GM21367 (cell line): Measurements from ENCODE around the gene MASTL.
"Not testable (repeated sequence)": the region's sequence is repeated elsewhere in the genome, so short reads cannot be mapped to it uniquely, and the experiment has no call there.

ENCODE experiments used
- ATAC-seq: cut with Tn5 transposase; IDR thresholded peaks from one replicate; pipeline ENCODE4 v1.9.1; 2021; ENCODE audit not compliant: unreplicated experiment

MASTL gene

DNA sequence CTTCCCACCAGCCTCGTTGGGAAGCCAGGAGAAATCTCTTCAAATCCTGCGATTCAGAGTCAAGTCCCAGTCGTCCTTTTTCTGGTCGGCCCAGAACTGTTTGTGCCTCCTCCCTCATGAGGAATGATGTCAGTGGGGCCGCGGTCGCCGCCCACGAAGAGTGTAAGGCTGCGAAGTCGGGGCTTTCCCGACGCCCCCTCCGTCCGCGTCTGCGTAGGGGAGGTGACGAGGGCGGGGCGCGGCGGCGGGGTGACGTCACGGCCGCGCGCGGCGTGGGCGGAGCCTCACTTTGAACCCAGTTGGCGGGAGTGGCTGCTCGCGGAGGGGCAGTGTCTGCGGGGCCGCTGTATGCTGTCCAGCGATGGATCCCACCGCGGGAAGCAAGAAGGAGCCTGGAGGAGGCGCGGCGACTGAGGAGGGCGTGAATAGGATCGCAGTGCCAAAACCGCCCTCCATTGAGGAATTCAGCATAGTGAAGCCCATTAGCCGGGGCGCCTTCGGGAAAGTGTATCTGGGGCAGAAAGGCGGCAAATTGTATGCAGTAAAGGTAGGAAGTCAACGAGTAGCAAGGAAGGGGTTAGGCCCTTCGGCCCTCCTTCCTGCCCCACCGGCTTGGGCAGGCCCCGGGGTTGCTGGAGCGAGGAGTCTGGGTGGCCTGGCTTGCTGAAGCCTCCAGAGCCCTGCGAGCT is at the start of gene MASTL:
Gene MASTL (plus strand): TSS at position 287 of the 689 bp plus-strand sequence. CDS start 75 bp downstream, at position 362.
- ATAC-seq, result peak; percentile 74

DNA sequence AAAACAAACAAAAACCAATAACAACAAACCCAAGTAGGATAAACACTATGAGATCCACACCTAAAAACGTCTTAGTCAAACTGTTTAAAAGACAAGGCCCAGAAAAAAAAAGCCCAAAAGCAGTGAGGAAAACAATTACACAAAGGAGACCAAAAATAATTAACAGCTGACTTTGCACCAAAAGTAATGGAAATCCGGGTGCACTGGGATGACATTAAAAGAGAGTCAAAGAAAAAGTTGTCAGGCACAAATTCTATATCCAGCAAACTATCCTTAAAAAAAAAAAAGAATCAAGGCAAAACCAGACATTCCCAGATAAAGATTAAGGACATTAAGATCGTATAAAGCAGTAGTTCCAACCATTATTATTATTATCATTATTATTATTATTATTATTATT is 47.0 kb upstream of the MASTL start:
- no peak for ATAC-seq

DNA sequence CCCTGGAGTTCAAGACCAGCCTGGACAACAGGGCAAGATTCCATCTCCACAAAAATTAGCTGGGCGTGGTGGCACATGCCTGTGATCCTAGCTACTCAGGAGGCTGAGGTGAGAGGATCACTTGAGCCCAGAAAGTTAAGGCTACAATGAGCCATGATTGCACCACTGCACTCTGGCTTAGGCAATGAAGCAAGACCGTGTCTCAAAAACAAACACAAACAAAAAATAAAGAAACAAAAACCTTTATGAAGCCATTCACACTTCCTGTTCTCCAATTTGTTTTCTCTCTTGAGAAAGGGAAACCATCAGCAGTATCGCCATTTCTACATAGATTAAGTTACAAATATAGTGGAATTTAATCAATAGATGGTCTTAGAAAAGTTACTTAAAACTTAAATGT is 20.8 kb upstream of the MASTL start:
- no peak for ATAC-seq

DNA sequence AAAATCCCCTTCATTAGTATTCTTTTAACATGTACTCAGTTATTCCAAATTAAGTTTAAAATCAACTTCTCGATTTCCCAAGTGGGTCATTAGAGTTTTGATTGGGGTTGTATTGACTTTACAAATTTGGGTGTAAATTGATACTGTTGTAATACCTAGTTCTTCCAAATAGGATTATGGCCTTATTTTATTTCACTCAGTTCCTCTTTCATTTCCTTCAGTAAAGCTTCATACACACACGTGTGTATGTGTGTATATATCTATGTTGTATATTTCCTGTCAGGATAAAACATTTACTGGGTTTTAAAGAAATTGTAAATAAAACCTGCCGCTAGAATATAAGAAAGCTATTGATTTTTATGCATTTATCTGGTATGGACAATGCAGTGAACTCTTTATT is 16.9 kb upstream of the MASTL start:
- ATAC-seq, result no peak

DNA sequence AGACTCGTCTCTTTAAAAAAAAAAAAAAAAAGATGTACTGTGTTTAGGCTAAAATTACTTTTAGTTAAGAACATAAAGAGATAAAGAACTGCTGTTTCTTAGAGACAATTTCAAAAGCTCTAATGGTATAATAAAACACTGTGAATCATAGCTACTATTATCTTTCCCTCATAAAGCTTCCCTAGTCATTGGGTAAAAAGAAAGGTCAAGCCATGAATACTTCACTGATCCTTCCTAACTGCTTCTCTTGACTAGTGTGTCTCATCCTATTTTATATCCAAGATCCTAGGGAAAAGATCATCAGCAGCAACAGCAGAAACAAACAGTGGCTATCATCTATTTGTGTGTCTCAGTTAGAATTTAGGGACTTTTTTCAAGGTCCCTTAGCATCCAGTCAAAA is 11.5 kb upstream of the MASTL start:
- no peak for ATAC-seq

DNA sequence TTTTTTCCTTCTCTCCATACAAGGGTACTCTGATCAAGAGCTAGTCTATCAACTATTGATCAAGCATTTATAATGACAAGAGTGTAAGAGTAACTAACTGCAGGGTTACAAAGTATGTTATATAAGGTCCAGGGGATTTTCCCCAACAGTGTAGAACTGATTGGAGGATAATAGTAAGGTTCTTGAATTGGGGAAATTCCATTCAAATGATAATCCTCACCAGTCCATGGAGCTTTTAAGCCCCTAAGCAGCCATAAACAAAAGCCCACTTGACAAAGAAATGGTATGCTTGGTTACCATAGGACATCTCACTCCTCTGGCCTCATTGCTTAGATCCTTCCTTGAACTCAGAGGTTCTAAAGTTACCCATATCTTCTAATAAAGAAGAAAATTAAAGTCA is 9.2 kb upstream of the MASTL start:
- no peak for ATAC-seq

DNA sequence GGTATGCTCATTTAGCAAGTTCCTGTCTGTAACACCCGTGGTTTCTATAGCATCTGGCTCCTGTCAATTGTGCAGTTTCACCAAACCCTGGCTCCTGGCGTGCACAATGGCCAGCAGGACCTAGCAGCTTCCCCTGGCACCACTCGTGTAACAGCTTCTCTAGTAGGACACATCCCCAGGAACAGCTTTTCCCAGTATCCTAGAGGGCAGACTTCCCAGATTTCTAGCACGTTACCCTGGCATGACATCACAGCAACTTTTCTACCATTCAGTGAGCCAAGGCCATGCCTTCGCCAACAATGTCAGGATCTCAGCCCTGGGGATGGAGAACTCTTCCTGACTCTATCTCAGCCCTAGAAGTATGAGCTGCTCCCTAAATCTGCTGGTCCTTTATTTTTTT is 7.5 kb upstream of the MASTL start:
- ATAC-seq, result no peak

DNA sequence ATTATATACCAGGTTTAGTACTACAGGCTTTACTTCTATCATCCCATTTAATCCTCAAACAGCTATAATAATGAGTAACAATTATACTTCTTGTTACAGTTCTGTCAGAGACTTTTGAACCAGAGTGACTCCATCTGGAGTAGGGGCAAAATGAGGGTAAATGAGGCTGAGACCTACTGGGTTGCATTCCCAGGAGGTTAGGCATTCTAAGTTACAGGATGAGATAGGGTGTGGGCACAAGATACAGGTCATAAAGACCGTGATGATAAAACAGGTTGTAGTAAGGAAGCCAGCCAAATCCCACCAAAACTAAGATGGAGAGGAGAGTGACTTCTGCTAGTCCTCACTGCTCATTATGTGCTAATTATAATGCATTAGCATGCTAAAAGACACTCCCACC is 4.9 kb upstream of the MASTL start:
- no peak for ATAC-seq

DNA sequence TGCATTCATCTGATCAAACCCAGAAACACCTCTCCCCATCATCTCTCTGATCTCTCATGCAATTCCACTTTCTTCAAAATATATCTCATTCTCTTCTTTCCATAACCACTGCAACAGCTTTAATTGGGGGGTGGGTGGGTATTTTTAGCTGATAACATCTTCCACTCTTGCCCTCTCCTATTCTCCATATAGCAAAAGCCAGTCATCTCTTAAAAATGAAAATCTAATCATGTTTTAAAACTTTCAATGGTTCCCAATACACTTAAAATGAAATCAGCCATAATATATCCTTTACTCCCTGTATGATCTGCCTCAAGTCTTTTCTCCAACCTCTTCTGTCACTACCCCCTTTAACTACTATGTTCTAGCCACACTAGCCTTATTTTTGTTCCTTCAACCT is 2.5 kb upstream of the MASTL start:
- ATAC-seq, result no peak

DNA sequence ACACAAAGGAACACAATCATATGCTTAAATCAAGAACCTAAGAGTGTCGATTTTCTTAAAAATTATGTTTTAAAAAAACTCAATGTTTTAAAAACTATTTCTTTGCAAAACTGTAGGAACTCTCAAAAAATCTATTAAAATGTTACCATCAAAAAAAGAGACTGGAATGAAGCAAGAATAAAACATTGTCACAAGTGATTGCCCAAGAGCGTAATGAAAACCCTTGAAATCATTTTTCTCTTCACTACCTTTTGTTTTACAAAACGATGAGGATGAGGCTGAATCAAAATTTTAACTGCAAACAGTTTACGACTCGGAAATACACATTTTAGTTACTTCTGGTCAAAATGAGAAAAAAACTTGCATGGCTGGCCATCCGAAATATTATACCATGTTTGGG is 1.8 kb upstream of the MASTL start:
- no peak for ATAC-seq

DNA sequence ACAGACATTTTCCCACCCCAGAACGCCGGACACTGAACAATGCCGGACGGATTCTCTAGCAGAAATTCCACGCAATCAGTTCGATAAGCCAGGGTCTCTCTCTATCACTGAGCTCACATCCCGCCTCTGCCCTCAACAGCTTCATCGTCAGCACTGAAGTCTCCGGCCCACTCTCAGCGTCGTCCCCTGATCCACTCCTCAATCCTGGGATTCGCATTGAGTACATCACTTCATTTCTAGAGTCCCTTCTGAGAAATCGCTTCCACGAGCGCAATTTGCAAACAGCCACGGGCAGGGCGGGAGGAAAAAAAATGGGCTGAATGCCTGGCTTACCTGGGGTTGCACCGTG is 1.3 kb upstream of the MASTL start:
- peak; percentile 2 for ATAC-seq

DNA sequence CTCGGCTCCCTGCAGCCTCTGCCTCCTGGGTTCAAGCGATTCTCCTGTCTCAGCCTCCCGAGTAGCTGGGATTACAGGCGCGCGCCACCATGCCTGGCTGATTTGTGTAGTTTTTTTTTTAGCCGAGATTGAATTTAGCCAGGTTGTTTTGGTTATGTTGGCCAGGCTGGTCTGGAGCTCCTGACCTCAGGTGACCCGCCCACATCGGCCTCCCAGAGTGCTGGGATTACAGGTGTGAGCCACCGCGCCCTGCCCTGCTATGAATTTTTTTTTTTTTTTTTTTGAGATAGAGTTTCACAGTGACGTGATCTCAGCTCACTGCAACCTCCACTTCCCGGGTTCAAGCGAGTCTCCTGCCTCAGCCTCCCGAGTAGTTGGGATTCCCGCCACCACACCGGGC is 1.4 kb downstream of the MASTL start:
- not testable (repeated sequence) for ATAC-seq

DNA sequence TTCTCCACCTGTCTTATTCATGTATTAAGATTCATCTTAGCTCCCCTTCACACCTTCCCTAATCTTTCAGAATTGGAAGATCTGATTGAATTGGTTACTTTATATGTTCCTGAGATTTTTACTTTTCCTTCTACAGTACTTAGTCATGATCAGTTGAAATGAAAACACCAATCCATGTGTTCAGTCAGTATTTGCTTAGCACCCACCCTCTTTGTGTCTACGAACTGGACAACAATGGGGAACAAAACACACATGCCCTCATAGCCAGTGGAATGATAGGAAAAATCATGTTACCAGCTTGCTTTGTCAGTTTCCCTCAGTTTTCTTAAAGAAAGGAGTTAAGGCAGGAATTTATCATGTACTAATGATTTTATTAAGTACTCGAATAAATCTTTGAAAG is 2.0 kb downstream of the MASTL start:
- no peak for ATAC-seq

DNA sequence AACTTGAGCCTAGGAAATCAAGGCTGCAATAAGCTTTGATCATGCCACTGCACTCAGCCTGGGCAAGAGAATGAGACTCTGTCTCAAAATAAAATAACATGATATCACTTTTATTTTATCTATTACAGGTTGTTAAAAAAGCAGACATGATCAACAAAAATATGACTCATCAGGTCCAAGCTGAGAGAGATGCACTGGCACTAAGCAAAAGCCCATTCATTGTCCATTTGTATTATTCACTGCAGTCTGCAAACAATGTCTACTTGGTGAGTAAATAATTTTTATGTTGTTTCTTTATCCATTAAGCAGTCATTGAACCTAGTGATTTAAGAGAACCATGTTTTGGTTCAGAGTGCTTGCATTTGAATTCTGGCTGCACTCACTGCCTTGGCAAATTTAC is 3.3 kb downstream of the MASTL start:
- no peak for ATAC-seq

DNA sequence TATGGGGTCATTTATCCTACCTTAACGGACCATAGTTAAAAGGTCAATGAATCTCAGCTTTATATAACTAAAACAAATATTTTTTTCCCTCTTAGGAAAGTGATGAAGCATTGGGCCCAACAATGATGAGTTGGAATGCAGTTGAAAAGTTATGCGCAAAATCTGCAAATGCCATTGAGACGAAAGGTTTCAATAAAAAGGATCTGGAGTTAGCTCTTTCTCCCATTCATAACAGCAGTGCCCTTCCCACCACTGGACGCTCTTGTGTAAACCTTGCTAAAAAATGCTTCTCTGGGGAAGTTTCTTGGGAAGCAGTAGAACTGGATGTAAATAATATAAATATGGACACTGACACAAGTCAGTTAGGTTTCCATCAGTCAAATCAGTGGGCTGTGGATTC is 14.7 kb downstream of the MASTL start:
- no peak for ATAC-seq

DNA sequence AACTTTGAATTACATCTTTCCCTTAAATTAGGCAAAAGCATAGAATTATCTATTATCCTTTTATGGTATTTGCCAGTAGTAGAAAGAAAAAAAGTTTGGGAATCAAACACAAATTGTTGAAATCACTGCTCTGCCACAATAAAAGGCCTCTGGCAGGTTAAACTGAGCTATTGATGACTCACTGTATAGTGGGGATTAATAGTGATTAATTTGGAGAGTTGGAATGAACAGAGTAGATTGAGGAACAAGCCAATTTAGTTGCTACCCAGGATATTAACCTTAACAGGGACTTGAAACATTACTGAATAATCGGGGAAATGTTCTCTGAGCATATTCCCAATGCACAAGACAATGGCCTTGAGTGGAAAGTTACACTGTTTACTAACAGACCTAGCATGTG is 33.1 kb downstream of the MASTL start:
- ATAC-seq, result no peak

DNA sequence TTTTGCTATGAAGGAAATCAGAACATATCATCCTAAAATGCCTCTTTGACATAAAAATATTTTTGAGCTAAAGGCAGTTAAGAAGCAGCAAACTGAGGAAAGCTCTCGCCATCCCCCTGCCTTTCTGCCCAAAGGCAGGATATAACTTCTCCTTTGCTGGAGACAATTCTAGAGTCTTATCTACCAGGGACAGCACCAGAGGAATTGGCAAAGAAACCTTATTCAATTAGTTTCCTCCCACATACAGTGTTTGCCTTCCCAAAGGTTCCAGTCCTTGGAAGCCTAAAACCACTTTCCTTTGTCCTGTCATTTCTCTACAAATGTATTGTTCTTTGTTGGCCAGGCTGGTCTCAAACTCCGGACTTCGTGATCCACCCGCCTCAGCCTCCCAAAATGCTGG is 33.7 kb downstream of the MASTL start:
- ATAC-seq, result no peak

DNA sequence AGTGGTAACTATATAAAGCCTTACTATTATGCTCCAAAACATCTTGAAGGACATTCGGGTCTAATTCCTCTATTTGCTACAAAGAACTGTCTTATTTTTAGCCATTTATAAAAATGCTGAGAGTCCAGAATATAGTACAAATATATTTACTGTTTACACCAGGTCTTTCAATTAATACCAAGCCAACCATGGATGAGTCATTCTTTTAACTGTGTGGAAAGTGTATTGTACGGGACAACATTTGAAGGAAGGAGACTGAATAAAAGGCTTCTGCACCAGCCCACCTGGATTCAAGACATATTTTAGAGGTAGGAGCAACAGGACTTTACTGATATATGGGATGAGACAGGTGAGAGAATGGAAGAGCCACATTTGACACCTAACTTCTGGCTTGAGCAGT is 35.4 kb downstream of the MASTL start:
- ATAC-seq, result no peak

DNA sequence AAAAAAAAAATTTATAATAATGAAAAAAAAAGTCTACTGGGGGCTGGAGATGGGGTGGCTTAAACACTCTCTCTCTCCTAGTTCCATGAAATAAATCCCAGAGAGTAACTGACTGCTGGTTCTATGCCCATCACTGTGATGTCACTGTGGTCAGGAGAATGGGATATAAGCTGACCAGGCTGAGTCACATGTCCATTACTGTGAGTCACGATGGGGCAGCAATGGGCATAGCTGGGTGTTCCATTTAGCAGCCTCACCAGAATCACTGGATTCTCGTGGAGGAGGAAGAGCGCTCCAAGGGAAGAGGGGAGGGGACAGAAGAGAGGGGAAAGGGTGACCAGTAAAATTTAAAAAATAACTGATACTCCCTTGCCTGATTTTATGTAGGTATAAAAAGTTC is 37.1 kb downstream of the MASTL start:
- ATAC-seq, result no peak

DNA sequence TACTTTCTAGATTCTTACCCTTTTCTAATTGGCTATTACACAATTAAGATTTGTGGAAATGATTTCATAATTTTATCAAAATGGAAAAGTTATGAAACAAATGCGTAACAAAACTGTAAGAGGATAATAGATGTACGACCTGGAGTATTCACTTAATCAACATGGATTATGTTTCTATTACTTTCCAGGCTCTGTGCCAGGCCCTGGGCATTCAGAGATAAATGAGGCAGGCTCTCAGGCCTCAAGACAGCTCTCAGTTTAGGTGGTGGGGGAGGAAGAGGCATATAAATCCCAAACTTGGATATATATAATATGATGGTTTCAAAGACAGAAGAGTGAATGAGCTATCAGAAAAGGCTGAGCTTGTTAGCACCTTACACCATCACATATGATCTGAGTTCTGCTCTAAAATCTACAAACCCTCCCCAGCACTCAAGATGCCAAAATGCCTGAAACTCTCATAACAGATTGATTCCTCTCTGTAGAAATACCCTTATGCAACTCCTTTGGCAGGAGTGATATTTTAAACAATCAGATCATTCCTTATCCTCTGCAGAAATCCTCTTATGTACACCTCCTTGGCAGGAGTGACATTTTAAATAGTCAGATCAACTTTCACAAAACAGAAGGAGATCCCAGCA is 42.9 kb downstream of the MASTL start:
- no peak for ATAC-seq

DNA sequence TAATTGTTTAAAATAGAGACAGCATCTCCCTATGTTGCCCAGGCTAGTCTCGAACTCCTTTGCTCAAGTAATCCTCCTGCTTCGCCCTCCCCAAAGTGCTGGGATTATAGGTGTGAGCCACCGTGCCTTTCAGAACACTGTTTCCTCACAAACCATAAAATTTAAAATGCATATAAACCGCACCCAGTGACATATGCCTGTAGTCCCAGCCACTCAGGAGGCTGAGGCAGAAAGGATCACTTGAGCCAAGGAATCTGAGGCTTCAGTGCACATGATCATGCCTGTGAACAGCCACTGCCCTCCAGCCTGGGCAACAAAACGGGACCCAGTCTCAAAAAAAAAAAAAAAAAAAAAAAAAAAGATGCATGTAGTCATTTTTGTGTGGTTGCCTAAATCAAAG is 48.7 kb downstream of the MASTL start:
- ATAC-seq, result no peak

DNA sequence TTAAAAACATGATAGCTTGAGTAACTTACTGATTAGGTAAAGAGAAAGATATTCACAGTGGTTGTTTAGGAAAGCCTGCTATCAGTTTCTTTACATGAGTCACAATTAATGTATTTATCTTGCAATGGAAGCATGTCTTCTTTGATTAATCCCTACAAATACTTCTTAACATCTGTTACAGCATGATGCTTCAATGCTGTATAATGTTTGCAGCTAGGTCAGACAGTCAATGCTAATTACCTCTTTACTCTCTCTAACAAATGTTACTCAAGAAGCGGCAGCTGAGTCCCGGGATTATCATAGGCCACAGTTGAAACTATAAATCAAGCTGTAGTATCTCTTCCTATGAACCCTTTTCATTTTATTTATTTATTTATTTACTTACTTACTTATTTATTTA is 52.2 kb downstream of the MASTL start:
- no peak for ATAC-seq

DNA sequence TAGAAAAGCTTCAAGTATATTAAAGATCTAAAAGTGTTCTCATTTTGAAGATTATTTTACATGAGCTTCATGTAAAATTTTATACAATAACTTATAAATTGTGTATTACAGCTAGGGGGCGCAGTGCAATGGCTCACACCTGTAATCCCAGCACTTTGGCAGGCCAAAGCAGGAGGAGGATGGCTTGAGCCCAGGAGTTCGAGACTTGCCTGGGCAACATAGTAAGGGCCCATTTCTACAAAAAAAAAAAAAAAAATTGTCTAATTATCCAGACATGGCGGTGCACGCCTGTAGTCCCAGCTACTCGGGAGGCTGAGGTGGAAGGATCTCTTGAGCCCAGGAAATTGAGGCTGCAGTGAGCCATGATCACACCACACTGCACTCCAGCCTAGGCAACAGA is 68.8 kb downstream of the MASTL start:
- no peak for ATAC-seq
